DMS53 treated with DMSO at 0.1 percent for 48 hours (cell line): ENCODE measurements around the gene GRID2.

ENCODE experiments used
- DNase-seq: peaks from one replicate; lab custom pipeline; 2025; ENCODE audit not compliant: unreplicated experiment; lab: John Stamatoyannopoulos, UW

The GRID2 gene

GRCh38 chr4:92520563-92520962 lies 216.8 kb downstream of the GRID2 start:
- DNase-seq: no peak

GRCh38 chr4:92521941-92522340 lies 218.2 kb downstream of the GRID2 start:
- DNase-seq: no peak

GRCh38 chr4:92522356-92522755 lies 218.6 kb downstream of the GRID2 start:
- DNase-seq: no peak

- no peak for DNase-seq
Observed at GRCh38 chr4:92524131-92524530, 220.4 kb downstream of the GRID2 start.

- no peak for DNase-seq
Observed at GRCh38 chr4:92528541-92528940, 224.8 kb downstream of the GRID2 start.

GRCh38 chr4:92529510-92529909 lies 225.7 kb downstream of the GRID2 start:
- DNase-seq: no peak

GRCh38 chr4:92535599-92535998 lies 231.8 kb downstream of the GRID2 start:
- no peak for DNase-seq

GRCh38 chr4:92551616-92552015 lies 247.8 kb downstream of the GRID2 start:
- no peak for DNase-seq

- no peak for DNase-seq
Observed at GRCh38 chr4:92566269-92566668, 262.5 kb downstream of the GRID2 start.

GRCh38 chr4:92580816-92581215 lies 277.1 kb downstream of the GRID2 start:
- DNase-seq: no peak

GRCh38 chr4:92599044-92599443 lies 295.3 kb downstream of the GRID2 start:
- DNase-seq: no peak

- DNase-seq: no peak
Observed at GRCh38 chr4:92600638-92601037, 296.9 kb downstream of the GRID2 start.

GRCh38 chr4:92606227-92606626 lies 302.5 kb downstream of the GRID2 start:
- no peak for DNase-seq

GRCh38 chr4:92615049-92615448 lies 311.3 kb downstream of the GRID2 start:
- DNase-seq: no peak

GRCh38 chr4:92618968-92619367 lies 315.2 kb downstream of the GRID2 start:
- DNase-seq: no peak

GRCh38 chr4:92629302-92629701 lies 325.5 kb downstream of the GRID2 start:
- DNase-seq: no peak

- DNase-seq: no peak
Observed at GRCh38 chr4:92634882-92635281, 331.1 kb downstream of the GRID2 start.

GRCh38 chr4:92636038-92636806 lies 332.5 kb downstream of the GRID2 start:
- DNase-seq: no peak

- DNase-seq: no peak
Observed at GRCh38 chr4:92641409-92641808, 337.6 kb downstream of the GRID2 start.

- no peak for DNase-seq
Observed at GRCh38 chr4:92646826-92647225, 343.1 kb downstream of the GRID2 start.

- DNase-seq: no peak
Observed at GRCh38 chr4:92651536-92651935, 347.8 kb downstream of the GRID2 start.

GRCh38 chr4:92654084-92654483 lies 350.3 kb downstream of the GRID2 start:
- DNase-seq: no peak

- DNase-seq: no peak
Observed at GRCh38 chr4:92657695-92658094, 353.9 kb downstream of the GRID2 start.
